Stromal cell of bone marrow (primary cell): Measurements from ENCODE around the gene NAGPA.
"Not testable (repeated sequence)": the region's sequence is repeated elsewhere in the genome, so short reads cannot be mapped to it uniquely, and the experiment has no call there.

Source experiments
- DNase-seq: peaks from one replicate; pipeline ENCODE4 v3.0.0-alpha.2; 2012; ENCODE audit warnings: low read depth

NAGPA gene, protein sequence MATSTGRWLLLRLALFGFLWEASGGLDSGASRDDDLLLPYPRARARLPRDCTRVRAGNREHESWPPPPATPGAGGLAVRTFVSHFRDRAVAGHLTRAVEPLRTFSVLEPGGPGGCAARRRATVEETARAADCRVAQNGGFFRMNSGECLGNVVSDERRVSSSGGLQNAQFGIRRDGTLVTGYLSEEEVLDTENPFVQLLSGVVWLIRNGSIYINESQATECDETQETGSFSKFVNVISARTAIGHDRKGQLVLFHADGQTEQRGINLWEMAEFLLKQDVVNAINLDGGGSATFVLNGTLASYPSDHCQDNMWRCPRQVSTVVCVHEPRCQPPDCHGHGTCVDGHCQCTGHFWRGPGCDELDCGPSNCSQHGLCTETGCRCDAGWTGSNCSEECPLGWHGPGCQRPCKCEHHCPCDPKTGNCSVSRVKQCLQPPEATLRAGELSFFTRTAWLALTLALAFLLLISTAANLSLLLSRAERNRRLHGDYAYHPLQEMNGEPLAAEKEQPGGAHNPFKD

DNA sequence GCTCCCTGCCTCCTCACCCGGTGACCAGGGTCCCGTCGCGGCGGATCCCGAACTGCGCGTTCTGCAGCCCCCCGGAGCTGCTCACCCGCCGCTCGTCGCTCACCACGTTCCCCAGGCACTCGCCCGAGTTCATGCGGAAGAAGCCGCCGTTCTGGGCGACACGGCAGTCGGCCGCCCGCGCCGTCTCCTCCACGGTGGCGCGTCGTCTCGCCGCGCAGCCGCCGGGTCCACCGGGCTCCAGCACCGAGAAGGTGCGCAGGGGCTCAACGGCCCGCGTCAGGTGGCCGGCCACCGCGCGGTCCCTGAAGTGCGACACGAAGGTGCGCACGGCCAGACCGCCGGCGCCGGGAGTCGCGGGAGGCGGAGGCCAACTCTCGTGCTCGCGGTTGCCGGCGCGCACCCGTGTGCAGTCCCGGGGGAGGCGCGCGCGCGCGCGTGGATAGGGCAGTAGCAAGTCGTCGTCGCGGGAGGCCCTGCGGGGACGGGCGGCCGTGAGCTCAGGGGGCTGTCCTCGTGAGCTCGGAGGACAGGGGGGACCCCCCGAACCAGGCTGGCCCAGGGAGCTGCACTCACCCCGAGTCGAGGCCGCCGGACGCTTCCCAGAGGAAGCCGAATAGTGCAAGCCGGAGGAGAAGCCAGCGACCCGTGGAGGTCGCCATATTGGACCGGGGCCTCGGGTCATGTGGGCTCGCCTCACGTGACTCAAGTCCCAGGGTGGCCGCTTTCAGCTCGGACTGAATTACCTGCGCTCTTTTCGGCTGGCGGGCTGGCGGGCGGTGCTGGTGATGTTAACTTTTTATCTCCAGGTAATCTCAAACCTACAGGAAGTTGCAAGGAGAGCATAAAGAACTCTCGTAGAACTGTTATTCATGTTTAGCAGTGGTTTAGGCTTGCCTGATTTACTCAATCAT lies at the start of gene NAGPA:
Gene NAGPA (minus strand): TSS at position 680 of the 911 bp plus-strand sequence. CDS start 21 bp downstream, at position 659.
- peak; percentile 65 for DNase-seq

DNA sequence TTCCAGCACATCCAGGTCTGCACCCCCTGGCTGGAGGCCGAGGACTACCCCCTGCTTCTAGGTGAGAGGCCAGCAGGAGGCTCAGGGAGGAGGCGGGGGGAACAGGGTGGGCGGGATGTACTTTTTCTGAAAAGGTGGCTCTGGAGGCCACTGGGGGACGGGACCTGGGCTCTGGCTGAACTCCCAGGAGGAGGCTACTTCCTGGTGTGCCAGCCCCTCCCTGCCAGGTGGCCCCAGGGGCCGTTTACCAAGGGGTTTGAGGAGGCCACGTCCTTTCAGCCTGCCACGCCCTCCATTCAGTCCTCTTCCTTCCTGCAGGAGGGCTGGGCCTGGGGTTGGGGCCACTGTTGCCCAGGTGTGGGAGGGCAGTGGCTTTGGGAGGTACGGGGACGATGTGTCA lies 47.3 kb upstream of the NAGPA start:
- not testable (repeated sequence) for DNase-seq

DNA sequence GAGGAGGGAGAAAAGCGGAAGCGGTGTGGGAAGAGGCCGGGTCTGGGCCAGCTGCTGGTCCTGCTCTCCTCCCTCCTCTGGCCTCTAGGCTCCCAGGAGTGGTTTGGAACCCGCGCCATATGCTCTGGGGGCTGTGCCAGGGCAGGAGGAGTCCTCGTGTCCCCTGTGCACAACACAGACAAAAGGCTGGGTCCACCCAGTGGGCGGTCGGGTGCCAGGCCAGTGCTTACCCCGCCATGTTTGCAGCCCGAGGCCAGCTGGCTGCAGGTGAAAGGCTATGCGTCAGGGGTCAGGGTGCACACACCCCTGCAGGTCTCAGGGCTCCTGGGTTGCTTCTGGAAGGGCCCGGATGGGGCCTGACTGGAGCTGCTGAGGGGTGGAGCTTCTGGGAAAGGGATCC lies 46.7 kb upstream of the NAGPA start:
- DNase-seq = not testable (repeated sequence)

DNA sequence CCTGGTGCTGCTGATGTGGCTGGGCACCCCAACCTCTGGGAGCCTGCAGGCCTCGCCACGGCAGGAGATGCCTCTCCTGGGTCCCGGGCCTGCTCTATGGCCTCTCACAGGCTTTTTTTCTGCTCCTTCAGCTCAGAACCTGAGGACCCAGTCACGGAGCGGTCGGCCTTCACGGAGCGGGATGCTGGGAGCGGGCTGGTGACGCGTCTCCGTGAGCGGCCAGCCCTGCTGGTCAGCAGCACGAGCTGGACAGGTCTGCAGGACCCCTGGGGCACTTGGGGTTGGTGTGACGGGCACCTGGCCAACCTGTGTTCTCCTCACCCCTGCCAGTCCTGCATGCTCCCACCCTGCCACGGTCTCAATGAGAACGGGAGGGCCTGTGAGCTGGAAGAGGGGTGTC lies 44.9 kb upstream of the NAGPA start:
- DNase-seq = no peak

DNA sequence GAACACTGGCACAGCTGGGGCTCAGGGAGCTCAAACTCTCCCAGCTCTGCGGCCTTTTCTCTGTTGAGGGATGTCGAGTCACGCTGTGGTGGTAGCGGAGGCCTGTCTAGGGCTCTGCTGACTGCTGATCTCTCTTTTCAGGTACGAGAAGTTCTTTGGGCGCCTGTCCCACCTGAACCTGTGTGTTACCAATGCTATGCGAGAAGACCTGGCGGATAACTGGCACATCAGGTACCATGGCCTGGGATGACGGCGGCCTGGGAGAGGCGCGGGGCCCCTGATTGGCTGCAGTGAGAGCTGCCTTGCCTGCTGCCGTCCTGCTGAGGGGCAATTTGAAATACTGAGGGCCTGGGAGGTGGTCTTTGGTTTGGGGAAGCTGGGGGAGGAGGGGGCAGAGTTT lies 43.6 kb upstream of the NAGPA start:
- no peak for DNase-seq

DNA sequence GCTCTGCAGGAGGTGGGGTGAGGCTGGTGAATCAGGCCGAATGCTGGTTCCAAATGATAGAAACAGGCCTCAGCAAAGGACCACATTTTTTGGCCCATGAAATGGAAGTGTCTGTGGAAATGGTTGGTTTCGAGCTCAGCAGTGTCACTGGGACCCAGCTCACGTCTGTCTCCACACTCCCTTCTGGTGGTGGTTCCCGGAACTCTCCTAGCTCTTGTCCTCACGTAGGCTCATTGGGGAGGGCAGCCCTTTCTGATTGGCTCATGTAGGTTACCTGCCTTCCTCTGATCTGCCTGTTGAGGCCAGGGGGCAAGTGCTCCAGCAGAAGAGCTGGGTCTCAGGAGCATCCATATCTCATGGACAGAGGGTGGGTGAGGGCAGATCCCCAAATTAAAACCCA lies 41.9 kb upstream of the NAGPA start:
- no peak for DNase-seq

DNA sequence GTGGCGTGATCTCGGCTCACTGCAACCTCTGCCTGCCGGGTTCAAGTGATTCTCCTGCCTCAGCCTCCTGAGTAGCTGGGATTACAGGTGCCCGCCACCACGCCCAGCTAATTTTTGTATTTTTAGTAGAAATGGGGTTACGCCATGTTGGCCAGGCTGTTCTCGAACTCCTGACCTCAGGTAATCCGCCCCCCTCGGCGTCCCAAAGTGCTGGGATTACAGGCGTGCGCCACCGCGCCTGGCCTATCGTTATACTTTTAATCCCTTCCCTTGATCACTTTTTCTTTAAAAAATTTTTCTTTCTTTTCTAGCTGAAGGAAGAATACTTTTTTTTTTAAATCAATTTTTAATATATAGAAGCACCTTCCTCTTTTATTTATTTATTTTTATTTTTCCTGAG lies 40.0 kb upstream of the NAGPA start:
- DNase-seq = not testable (repeated sequence)

DNA sequence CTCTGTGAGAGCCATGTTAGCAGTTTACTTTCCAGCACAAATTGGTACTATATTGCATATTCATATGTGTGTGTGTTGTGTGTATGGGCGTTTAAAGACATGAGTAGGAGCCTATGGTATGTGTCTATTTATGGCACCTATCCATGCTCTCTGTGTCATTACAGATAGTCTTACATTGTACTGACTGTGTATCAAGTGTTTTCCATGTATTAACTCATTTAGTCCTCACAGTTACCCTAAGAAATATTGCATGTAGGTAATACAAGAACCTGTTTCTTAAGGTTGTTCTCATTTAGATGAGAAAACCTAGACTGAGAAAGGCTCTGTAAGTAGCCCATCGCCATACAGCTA lies 39.5 kb upstream of the NAGPA start:
- DNase-seq = no peak

DNA sequence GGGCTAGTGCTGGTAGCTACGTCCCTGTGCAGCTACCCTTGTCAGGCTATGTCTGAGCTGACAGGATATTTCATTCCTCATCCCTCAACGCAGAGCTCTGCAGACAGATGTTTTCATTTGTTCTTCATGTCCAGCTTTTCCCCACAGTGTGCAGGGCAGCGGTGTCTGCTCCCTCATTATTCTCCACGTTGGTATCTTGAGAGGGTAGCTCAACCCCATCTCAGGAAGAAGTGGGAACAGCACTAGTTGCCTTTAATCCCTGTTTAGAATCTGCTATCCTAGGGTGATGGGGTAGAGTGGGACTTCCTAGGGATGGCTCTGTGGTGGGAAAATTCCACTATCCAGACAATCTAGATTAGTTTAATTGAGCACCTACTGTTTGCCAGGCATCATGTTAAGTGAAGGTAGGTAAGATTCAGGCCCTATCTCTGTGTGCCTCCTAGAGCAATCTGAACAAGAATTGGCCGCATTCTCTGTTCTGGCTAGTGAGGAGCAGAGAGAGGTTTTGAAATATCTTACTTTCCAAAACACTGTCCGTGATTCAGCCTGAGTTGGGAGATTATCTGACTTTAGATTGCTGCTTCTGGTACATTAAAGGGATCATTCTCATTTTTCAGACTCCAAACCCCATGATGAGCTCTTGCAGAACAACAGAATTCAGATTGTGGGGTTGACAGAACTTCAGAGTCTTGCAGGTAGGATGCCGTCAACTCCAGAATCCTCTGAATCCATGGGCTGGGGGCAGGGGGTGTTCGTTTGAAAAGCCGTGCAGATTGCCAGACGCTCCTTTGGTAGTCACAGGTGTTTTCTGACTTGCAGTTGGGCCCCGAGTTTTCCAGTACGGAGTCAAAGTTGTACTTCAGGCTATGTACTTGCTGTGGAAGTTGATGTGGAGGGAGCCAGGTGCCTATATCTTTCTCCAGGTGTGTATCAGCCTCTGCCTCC lies 38.9 kb upstream of the NAGPA start:
- DNase-seq = no peak

DNA sequence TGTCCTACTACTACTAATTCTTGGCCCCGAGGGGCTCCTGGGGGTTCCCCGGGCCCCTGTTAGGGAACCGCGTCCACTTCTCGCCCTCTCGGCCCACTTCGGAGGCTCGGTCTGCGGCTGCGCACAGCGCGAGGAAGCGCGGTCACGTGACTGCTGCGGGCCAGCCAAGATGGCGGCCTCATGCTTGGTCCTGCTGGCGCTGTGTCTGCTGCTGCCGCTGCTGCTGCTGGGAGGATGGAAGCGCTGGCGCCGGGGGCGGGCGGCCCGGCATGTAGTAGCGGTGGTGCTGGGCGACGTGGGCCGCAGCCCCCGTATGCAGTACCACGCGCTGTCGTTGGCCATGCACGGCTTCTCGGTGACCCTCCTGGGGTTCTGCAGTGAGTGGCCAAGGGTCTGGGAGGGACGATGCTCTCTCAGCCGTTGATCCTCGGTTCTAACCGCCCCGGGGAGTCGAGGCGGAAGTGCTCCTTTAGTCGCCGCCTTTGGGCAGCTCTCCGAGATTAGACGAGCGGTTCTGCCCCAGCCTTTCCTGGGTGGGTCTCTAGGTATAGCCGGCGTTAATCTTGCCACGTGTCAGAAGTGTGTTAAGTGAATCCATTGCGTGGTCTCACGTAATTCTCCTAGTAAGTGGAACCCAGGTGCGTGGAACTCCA lies 38.1 kb upstream of the NAGPA start, which contains the start of gene ALG1:
Gene ALG1 (plus strand): TSS at position 163 of the 653 bp plus-strand sequence. CDS start 7 bp downstream, at position 170.
- DNase-seq = peak; percentile 62

DNA sequence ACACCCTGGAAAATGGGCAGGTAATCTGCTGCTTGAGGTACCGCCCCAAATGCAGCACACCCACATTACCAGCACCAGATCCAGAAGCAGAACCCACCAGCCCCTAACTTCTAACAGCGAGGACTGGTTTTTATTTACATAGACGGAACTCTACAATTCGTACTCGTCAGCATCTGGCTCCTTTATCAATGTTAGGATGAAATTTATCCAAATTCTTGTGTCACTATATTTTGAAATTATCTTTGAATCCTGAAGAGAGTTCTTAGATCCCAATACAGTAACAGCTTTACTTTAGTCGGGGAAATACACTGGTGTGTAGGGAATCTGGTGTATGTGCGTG lies 37.6 kb upstream of the NAGPA start:
- no peak for DNase-seq

DNA sequence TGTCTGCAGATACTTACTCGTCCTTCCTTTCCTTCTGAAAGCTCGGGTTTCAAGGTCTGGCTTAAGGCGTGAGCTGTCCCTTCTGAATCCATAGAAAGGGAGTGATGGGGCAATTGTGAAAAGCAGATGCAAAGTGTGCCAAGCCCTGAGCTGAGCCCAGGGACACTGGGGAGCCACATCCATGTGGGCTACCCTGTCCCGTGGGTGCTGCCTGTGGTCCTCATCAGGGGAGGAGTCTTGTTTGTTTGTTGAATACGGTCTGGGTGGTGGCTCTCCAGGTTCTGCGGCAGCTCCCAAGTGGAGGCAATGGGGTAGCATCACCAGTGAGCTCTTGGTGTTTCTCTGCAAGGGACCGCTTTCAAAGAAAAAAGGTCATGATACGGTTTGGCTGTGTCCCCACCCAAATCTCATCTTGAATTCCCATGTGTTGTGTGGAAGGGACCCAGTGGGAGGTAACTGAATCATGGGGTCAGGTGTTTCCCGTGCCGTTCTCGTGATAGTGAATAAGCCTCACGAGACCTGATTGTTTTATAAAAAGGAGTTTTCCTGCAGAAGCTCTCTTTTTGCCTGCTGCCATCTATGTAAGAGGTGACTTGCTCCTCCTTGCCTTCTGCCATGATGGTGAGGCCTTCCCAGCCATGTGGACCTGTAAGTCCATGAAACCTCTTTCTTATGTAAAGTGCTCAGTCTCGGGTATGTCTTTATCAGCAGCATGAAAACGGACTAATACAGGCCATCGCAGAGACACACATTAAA lies 36.9 kb upstream of the NAGPA start:
- DNase-seq = no peak

DNA sequence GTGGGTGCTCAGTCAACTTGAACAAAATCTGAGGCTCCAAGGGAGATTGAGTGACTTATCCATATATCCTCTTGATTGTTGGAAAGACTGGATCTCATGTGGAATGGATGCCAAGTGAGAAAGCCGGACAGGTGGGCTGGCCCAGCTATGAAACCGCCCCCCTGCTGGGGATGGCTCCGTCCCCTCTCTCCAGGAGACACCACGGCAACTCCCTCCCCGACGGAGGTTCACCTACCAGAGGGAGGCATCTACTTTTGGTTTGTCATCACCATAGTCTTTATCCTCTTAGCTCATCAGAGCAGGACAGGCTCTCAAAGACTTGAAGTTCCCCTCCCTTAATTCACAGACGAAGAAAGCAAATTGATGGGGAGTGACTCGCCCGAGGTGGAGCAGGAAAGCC lies 36.1 kb upstream of the NAGPA start:
- DNase-seq = no peak

DNA sequence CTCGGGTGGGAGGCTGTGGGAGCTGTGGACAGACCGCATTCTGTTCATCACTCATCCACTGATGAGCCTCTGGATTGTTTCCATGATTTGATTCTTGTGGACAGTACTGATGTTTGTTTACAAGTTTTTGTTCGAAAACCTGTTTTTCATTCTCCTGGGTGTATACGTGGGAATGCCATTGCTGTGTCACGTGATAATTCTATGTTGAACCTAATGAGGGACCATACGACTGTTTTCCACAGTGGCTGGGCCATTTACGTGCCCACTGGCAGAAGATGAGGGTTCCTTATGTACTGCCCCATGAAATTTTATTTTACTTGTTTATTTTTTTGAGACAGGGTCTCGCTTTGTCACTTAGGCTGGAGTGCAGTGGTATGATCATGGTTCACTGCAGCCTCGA lies 35.3 kb upstream of the NAGPA start:
- no peak for DNase-seq

DNA sequence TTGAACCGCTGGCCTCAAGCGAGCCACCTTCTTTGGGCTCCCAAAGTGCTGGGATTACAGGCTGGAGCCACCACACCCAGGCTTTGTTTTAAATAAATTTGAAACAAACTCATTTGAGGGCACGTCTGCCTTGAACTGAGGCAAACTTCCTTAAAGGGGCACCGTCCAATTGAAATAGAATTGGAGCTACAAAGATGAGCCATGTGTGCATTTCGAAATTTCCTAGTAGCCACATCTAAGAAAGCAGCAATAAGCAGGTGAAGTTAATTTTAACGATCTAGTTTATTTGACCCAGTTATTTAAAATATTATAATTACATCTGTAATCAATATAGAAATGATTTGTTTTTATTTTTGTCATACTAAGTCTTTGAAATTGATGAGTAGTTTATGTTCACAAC lies 32.8 kb upstream of the NAGPA start:
- DNase-seq = no peak

DNA sequence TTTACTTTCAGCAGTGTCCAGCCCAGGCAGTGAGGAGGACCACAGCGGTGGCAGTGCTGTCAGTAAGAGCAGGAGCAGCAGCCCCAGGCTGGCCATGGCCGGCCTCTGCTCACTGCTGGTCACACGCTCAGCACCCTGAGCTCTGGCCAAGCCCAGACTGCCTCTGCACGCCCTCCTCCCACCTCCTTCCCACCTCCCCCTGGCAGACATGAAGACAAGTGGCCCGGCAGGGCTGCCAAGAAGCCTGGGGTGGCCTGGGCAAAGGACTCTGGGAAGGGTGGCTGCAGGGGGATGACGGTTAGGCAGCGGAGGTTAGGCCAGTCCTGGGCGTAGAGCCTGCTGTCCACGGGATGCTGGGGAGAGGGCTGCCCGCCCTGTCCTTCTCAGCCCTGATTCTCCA lies 32.1 kb upstream of the NAGPA start, which contains the start of gene C16orf89:
Gene C16orf89 (minus strand): TSS at position 144 of the 400 bp plus-strand sequence. CDS start 48 bp downstream, at position 96.
- DNase-seq = no peak

DNA sequence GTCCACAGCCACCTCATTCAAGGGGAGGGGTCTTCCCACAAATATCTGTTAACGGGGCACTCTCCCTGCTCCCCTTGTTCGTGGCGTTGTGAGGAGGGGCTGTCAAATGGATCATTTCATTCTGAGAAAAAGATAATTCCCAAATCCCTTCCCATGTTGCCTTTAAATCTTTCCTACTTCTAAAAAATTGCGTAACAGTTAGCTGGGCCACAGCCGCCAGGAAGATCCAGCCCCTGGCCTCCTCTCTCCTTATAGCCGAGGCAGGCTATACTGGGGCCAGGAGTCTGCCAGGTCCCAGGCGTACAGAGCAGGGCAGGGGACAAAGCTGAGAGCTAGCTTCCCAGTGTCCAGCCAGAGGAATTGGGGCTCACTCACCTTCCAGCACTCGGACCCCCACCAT lies 31.6 kb upstream of the NAGPA start:
- DNase-seq = no peak

DNA sequence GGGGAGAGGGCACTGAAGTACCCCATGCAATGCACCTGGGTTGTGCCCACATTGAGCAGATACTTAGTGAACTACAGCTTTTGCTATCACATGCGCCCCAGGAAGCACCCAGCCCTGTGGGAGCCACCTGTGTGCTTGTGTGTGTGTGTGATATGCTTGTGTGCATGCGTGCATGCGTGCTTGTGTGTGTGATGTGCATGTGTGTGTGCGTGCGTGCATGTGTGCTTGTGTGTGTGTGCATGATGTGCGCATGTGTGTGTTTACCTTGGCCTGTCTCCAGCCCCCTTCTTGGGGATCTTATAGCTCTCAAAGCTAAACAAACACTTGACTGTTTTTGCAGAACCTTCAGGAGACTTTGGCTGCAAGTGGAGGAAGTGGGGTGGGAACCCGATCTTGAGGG lies 31.2 kb upstream of the NAGPA start:
- DNase-seq = no peak

DNA sequence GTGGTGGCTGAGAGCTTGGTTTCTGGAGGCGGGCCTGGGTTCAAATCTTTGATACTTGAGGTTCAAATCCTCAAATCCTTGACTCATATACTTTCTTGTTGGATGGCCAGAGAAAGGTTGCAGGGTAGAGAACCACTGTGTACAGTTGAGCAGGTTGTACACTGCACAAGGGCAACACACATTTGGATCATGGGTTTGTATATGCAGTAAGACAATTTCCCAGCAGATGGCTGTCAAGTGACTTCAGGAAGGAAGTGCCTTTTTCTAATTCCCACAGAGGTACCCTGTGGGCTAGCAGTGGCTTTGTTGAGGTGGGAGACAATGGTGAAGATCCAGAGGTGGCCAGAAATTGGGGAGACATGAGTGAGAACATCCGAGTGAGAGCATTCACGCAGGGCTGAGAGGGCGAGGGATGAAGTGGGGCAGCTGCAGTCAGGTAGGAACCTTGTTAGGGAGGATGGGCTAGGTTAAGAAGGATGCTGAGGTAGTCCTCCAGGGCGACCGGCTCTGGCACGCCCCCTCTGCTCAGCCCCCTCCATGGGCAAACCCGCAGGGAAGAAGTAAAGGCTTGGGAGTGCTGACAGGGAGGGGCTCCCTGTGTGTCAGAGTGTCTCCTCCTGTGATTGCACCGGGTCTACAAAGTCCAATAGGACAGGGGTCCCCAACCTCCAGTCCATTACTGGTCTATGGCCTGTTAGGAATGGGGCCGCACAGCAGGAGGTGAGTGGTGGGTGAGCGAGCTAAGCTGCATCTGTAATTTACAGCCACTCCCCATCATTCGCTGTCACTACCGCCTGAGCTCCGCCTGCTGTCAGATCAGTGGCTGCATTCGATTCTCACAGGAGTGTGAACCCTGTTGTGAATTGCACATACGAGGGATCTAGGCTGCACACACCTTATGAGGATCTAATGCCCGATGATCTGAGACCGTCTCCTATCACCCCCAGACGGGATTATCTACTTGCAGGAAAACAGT lies 29.3 kb upstream of the NAGPA start:
- DNase-seq = no peak
